ENCODE data around the gene GALNT2.

GALNT2 gene

GRCh38 chr1:230102046-230102445 is 35.0 kb downstream of the GALNT2 start:
- TF ChIP-seq CSRNP3 (CRISPR knock-in tag; IDR thresholded peaks at IDR 0.05): no peak
- no peak for TF ChIP-seq SNAI2 (CRISPR knock-in tag; IDR thresholded peaks at IDR 0.05)
- no peak for TF ChIP-seq TSHZ2 (CRISPR knock-in tag; IDR thresholded peaks at IDR 0.05)
- no peak for TF ChIP-seq PPARA (CRISPR knock-in tag; IDR thresholded peaks at IDR 0.05; ENCODE audit: borderline replicate concordance)
- no peak for TF ChIP-seq BACH2 (CRISPR knock-in tag; IDR thresholded peaks at IDR 0.05; ENCODE audit: borderline replicate concordance)
- no peak for ATAC-seq

- TF ChIP-seq TOX (CRISPR knock-in tag; IDR thresholded peaks at IDR 0.05; ENCODE audit: borderline replicate concordance) (no peak), BACH2 (CRISPR knock-in tag; IDR thresholded peaks at IDR 0.05; ENCODE audit: borderline replicate concordance) (no peak), ISL1 (CRISPR knock-in tag; IDR thresholded peaks at IDR 0.05) (no peak), ESRRG (CRISPR knock-in tag; IDR thresholded peaks at IDR 0.05) (no peak), ZC3H10 (CRISPR knock-in tag; IDR thresholded peaks at IDR 0.05) (no peak), TCF4 (CRISPR knock-in tag; IDR thresholded peaks at IDR 0.05; ENCODE audit: borderline replicate concordance) (no peak)
- ATAC-seq: no peak
Observed at GRCh38 chr1:230102472-230102871, 35.4 kb downstream of the GALNT2 start.

- no peak for TF ChIP-seq ZNF8 (CRISPR knock-in tag; IDR thresholded peaks at IDR 0.05)
- no peak for TF ChIP-seq TSHZ2 (CRISPR knock-in tag; IDR thresholded peaks at IDR 0.05)
- no peak for TF ChIP-seq ESRRG (CRISPR knock-in tag; IDR thresholded peaks at IDR 0.05)
- no peak for TF ChIP-seq PATZ1 (CRISPR knock-in tag; IDR thresholded peaks at IDR 0.05; ENCODE audit: borderline replicate concordance)
- TF ChIP-seq GLIS3 (CRISPR knock-in tag; IDR thresholded peaks at IDR 0.05): no peak
- no peak for TF ChIP-seq ZFP3 (CRISPR knock-in tag; IDR thresholded peaks at IDR 0.05)
- TF ChIP-seq ZC3H10 (CRISPR knock-in tag; IDR thresholded peaks at IDR 0.05): no peak
- TF ChIP-seq PPARA (CRISPR knock-in tag; IDR thresholded peaks at IDR 0.05; ENCODE audit: borderline replicate concordance): no peak
- no peak for TF ChIP-seq TOX (CRISPR knock-in tag; IDR thresholded peaks at IDR 0.05; ENCODE audit: borderline replicate concordance)
- no peak for TF ChIP-seq ISL1 (CRISPR knock-in tag; IDR thresholded peaks at IDR 0.05)
- TF ChIP-seq CSDC2 (CRISPR knock-in tag; IDR thresholded peaks at IDR 0.05): no peak
- TF ChIP-seq SNAI2 (CRISPR knock-in tag; IDR thresholded peaks at IDR 0.05): no peak
- TF ChIP-seq BACH2 (CRISPR knock-in tag; IDR thresholded peaks at IDR 0.05; ENCODE audit: borderline replicate concordance): no peak
- TF ChIP-seq ZFP30 (CRISPR knock-in tag; IDR thresholded peaks at IDR 0.05): no peak
- no peak for TF ChIP-seq ARNTL (CRISPR knock-in tag; IDR thresholded peaks at IDR 0.05; ENCODE audit: borderline replicate concordance, low read depth)
- no peak for TF ChIP-seq ZNF565 (CRISPR knock-in tag; conservative IDR thresholded peaks at IDR 0.05; ENCODE audit: low read depth)
- TF ChIP-seq CREB5 (CRISPR knock-in tag; IDR thresholded peaks at IDR 0.05; ENCODE audit: low read depth): no peak
- no peak for TF ChIP-seq CSRNP3 (CRISPR knock-in tag; IDR thresholded peaks at IDR 0.05)
- TF ChIP-seq OSR1 (CRISPR knock-in tag; IDR thresholded peaks at IDR 0.05): no peak
- no peak for TF ChIP-seq POU6F1 (CRISPR knock-in tag; IDR thresholded peaks at IDR 0.05; ENCODE audit: borderline replicate concordance, low read depth)
- no peak; the same call in 2 of the 3 replicates for ATAC-seq
Observed at GRCh38 chr1:230103306-230104173, 36.5 kb downstream of the GALNT2 start.
